Stimulated activated naive CD8-positive, alpha-beta T cell treated with anti-CD3 and anti-CD28 coated beads, Interleukin-15, amount 100 ng/mL, for 72 hours (primary cell): ENCODE data around the gene EFNA5.

Source experiments
- ATAC-seq: fragments of 150-1000 bp; cut with Tn5 transposase; 2 replicates; pipeline ENCODE4 v1.10.0; 2021; ENCODE audit warnings: mild to moderate bottlenecking, moderate library complexity
- DNase-seq, 2 donors: peaks; one replicate each; pipeline ENCODE4 v3.0.0; 2021 to 2022
- H3K27ac Mint-ChIP-seq, 2 donors: one replicate each; pipeline ENCODE4 v1.8.0; 2022; ENCODE audit warnings: mild to moderate bottlenecking in 2 of 2, mixed read lengths in 2 of 2, moderate library complexity in 2 of 2
- H3K27me3 Mint-ChIP-seq: one replicate; pipeline ENCODE4 v1.8.0; 2022; ENCODE audit warnings: mixed read lengths
- H3K4me1 Mint-ChIP-seq: one replicate; pipeline ENCODE4 v1.8.0; 2022; ENCODE audit warnings: mild to moderate bottlenecking, mixed read lengths
- H3K4me3 Mint-ChIP-seq, 2 donors: one replicate each; pipeline ENCODE4 v1.8.0; 2022; ENCODE audit warnings: mild to moderate bottlenecking in 2 of 2, mixed read lengths in 2 of 2, moderate library complexity in 1 of 2
- H3K9me3 Mint-ChIP-seq, 2 donors: one replicate each; pipeline ENCODE4 v1.8.0; 2022; ENCODE audit warnings: mixed read lengths in 2 of 2

EFNA5 gene

GRCh38 chr5:107580889-107581820 is 89.6 kb downstream of the EFNA5 start:
- Mint-ChIP-seq H3K27me3 (peaks cover 9% of the 10 kb centered on the region), H3K9me3 (no peaks in the 10 kb centered on the region), H3K4me1 (no peaks in the 10 kb centered on the region), H3K4me3 (no peak overlapping the region), H3K27ac (no peak overlapping the region)
- no peak for DNase-seq
- ATAC-seq, result no peak

GRCh38 chr5:107578051-107578635 is 92.6 kb downstream of the EFNA5 start:
- no peak for ATAC-seq
- Mint-ChIP-seq H3K27me3 (peaks cover 22% of the 10 kb centered on the region), H3K4me1 (no peaks in the 10 kb centered on the region), H3K9me3 (no peaks in the 10 kb centered on the region), H3K27ac (no peak overlapping the region), H3K4me3 (no peak overlapping the region)
- DNase-seq, result no peak

GRCh38 chr5:107577394-107577950 is 93.3 kb downstream of the EFNA5 start:
- Mint-ChIP-seq H3K9me3 (no peaks in the 10 kb centered on the region), H3K27ac (no peak overlapping the region), H3K4me1 (no peaks in the 10 kb centered on the region), H3K27me3 (peaks cover 29% of the 10 kb centered on the region), H3K4me3 (no peak overlapping the region)
- DNase-seq, result no peak
- no peak for ATAC-seq

GRCh38 chr5:107576736-107577393 is 93.9 kb downstream of the EFNA5 start:
- Mint-ChIP-seq H3K4me1 (peaks cover 5% of the 10 kb centered on the region), H3K27ac (no peak overlapping the region), H3K27me3 (peaks cover 35% of the 10 kb centered on the region), H3K9me3 (no peaks in the 10 kb centered on the region), H3K4me3 (no peak overlapping the region)
- ATAC-seq (no peak), DNase-seq (no peak)

GRCh38 chr5:107576155-107576554 is 94.6 kb downstream of the EFNA5 start:
- Mint-ChIP-seq H3K27me3 (peaks cover 31% of the 10 kb centered on the region), H3K9me3 (no peaks in the 10 kb centered on the region), H3K4me3 (no peak overlapping the region), H3K4me1 (peaks cover 12% of the 10 kb centered on the region), H3K27ac (no peak overlapping the region)
- ATAC-seq (no peak), DNase-seq (no peak)

- ATAC-seq (no peak), DNase-seq (no peak)
- no peaks in the 10 kb centered on the region for H3K9me3 Mint-ChIP-seq
- peaks cover 26% of the 10 kb centered on the region for H3K27me3 Mint-ChIP-seq
- H3K4me3 Mint-ChIP-seq, result no peak overlapping the region
- H3K4me1 Mint-ChIP-seq, result peaks cover 18% of the 10 kb centered on the region
- H3K27ac Mint-ChIP-seq, result no peak overlapping the region
Measured at GRCh38 chr5:107574287-107574686, 96.5 kb downstream of the EFNA5 start.

GRCh38 chr5:107572715-107573368 is 97.9 kb downstream of the EFNA5 start:
- DNase-seq (no peak), ATAC-seq (no peak)
- Mint-ChIP-seq H3K4me1 (peaks cover 18% of the 10 kb centered on the region), H3K27me3 (peaks cover 26% of the 10 kb centered on the region), H3K9me3 (no peaks in the 10 kb centered on the region), H3K27ac (no peak overlapping the region), H3K4me3 (no peak overlapping the region)

GRCh38 chr5:107571621-107572536 is 98.9 kb downstream of the EFNA5 start:
- DNase-seq (peak; percentile 82), ATAC-seq (peak; percentile 85)
- H3K9me3 Mint-ChIP-seq, result no peaks in the 10 kb centered on the region
- peaks cover 26% of the 10 kb centered on the region for H3K27me3 Mint-ChIP-seq
- H3K4me3 Mint-ChIP-seq, result peak overlapping the region; percentile 65 to 76
- peak overlapping the region; percentile 68 to 80 for H3K27ac Mint-ChIP-seq
- H3K4me1 Mint-ChIP-seq, result peaks cover 18% of the 10 kb centered on the region

- Mint-ChIP-seq H3K27me3 (peaks cover 32% of the 10 kb centered on the region), H3K4me1 (peaks cover 18% of the 10 kb centered on the region), H3K27ac (no peak overlapping the region), H3K4me3 (peak overlapping the region; percentile 65 to 76), H3K9me3 (no peaks in the 10 kb centered on the region)
- DNase-seq (peak; percentile 9 to 33), ATAC-seq (peak; percentile 83)
Measured at GRCh38 chr5:107570805-107571531, 99.8 kb downstream of the EFNA5 start.

- no peak overlapping the region for H3K4me3 Mint-ChIP-seq
- ATAC-seq (no peak), DNase-seq (no peak)
- H3K4me1 Mint-ChIP-seq, result peaks cover 18% of the 10 kb centered on the region
- H3K27ac Mint-ChIP-seq, result no peak overlapping the region
- H3K9me3 Mint-ChIP-seq, result no peaks in the 10 kb centered on the region
- H3K27me3 Mint-ChIP-seq, result peaks cover 34% of the 10 kb centered on the region
Measured at GRCh38 chr5:107570181-107570580, 100.6 kb downstream of the EFNA5 start.

GRCh38 chr5:107567901-107568671 is 102.7 kb downstream of the EFNA5 start:
- Mint-ChIP-seq H3K27ac (no peak overlapping the region), H3K9me3 (no peaks in the 10 kb centered on the region), H3K4me3 (no peak overlapping the region), H3K27me3 (peaks cover 21% of the 10 kb centered on the region), H3K4me1 (peaks cover 18% of the 10 kb centered on the region)
- DNase-seq (no peak), ATAC-seq (no peak)

- H3K9me3 Mint-ChIP-seq, result no peaks in the 10 kb centered on the region
- peaks cover 10% of the 10 kb centered on the region for H3K27me3 Mint-ChIP-seq
- DNase-seq, result no peak
- H3K4me3 Mint-ChIP-seq, result no peak overlapping the region
- no peak overlapping the region for H3K27ac Mint-ChIP-seq
- H3K4me1 Mint-ChIP-seq, result peaks cover 14% of the 10 kb centered on the region
- ATAC-seq, result no peak
Measured at GRCh38 chr5:107566986-107567385, 103.8 kb downstream of the EFNA5 start.
